ENCODE results near the gene NOP53. TPM values are rescaled to one million over a fixed set of nuclear protein-coding genes. Genes with fewer than 3 reads are reported as not detected.

The NOP53 gene
- total and polyA plus RNA-seq, 2 of the 8 experiments (the other 6 are each of a cell fraction or from before 2014, with no cell fraction given): 107 to 245 TPM

DNA sequence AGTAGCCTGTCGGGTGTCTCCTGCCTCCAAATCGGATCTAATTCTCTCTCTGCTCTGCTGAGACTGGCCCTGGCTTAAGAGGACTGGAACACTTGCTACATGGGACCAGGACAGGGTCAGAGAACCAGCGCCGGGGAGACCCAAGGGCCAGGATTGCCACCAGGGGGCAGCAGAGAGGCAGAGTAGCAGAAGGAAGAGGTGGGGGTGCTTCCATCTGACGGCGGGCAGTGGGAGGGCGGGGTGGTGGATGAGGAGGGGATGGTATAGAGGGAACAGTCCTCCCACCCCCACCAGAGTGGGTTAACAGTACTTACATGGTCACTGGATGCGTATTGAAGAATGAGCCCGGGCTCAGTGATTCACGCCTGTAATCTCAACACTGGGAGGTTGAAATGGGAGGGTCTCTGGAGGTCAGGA lies 45.1 kb downstream of the NOP53 start (continued):
- TF ChIP-seq, protein P1, sequence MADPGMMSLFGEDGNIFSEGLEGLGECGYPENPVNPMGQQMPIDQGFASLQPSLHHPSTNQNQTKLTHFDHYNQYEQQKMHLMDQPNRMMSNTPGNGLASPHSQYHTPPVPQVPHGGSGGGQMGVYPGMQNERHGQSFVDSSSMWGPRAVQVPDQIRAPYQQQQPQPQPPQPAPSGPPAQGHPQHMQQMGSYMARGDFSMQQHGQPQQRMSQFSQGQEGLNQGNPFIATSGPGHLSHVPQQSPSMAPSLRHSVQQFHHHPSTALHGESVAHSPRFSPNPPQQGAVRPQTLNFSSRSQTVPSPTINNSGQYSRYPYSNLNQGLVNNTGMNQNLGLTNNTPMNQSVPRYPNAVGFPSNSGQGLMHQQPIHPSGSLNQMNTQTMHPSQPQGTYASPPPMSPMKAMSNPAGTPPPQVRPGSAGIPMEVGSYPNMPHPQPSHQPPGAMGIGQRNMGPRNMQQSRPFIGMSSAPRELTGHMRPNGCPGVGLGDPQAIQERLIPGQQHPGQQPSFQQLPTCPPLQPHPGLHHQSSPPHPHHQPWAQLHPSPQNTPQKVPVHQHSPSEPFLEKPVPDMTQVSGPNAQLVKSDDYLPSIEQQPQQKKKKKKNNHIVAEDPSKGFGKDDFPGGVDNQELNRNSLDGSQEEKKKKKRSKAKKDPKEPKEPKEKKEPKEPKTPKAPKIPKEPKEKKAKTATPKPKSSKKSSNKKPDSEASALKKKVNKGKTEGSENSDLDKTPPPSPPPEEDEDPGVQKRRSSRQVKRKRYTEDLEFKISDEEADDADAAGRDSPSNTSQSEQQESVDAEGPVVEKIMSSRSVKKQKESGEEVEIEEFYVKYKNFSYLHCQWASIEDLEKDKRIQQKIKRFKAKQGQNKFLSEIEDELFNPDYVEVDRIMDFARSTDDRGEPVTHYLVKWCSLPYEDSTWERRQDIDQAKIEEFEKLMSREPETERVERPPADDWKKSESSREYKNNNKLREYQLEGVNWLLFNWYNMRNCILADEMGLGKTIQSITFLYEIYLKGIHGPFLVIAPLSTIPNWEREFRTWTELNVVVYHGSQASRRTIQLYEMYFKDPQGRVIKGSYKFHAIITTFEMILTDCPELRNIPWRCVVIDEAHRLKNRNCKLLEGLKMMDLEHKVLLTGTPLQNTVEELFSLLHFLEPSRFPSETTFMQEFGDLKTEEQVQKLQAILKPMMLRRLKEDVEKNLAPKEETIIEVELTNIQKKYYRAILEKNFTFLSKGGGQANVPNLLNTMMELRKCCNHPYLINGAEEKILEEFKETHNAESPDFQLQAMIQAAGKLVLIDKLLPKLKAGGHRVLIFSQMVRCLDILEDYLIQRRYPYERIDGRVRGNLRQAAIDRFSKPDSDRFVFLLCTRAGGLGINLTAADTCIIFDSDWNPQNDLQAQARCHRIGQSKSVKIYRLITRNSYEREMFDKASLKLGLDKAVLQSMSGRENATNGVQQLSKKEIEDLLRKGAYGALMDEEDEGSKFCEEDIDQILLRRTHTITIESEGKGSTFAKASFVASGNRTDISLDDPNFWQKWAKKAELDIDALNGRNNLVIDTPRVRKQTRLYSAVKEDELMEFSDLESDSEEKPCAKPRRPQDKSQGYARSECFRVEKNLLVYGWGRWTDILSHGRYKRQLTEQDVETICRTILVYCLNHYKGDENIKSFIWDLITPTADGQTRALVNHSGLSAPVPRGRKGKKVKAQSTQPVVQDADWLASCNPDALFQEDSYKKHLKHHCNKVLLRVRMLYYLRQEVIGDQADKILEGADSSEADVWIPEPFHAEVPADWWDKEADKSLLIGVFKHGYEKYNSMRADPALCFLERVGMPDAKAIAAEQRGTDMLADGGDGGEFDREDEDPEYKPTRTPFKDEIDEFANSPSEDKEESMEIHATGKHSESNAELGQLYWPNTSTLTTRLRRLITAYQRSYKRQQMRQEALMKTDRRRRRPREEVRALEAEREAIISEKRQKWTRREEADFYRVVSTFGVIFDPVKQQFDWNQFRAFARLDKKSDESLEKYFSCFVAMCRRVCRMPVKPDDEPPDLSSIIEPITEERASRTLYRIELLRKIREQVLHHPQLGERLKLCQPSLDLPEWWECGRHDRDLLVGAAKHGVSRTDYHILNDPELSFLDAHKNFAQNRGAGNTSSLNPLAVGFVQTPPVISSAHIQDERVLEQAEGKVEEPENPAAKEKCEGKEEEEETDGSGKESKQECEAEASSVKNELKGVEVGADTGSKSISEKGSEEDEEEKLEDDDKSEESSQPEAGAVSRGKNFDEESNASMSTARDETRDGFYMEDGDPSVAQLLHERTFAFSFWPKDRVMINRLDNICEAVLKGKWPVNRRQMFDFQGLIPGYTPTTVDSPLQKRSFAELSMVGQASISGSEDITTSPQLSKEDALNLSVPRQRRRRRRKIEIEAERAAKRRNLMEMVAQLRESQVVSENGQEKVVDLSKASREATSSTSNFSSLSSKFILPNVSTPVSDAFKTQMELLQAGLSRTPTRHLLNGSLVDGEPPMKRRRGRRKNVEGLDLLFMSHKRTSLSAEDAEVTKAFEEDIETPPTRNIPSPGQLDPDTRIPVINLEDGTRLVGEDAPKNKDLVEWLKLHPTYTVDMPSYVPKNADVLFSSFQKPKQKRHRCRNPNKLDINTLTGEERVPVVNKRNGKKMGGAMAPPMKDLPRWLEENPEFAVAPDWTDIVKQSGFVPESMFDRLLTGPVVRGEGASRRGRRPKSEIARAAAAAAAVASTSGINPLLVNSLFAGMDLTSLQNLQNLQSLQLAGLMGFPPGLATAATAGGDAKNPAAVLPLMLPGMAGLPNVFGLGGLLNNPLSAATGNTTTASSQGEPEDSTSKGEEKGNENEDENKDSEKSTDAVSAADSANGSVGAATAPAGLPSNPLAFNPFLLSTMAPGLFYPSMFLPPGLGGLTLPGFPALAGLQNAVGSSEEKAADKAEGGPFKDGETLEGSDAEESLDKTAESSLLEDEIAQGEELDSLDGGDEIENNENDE (IDR thresholded peaks at IDR 0.05; ENCODE audit: insufficient replicate concordance, low read length): no peak
- TF ChIP-seq KDM1A (IDR thresholded peaks at IDR 0.05; ENCODE audit: borderline replicate concordance, low read length) (no peak), CBX8 (IDR thresholded peaks at IDR 0.05; ENCODE audit: borderline replicate concordance, low read depth, low read length) (no peak), CHD2 (IDR thresholded peaks at IDR 0.05; ENCODE audit: low read length) (no peak), SIX5 (IDR thresholded peaks at IDR 0.05; ENCODE audit: low read depth, low read length) (no peak), SIRT6 (IDR thresholded peaks at IDR 0.05; ENCODE audit: low read length) (no peak), RBBP5 (IDR thresholded peaks at IDR 0.05; ENCODE audit: borderline replicate concordance, low read depth, low read length) (no peak), ZNF274 (IDR thresholded peaks at IDR 0.05; ENCODE audit: borderline replicate concordance, extremely low read depth, low read length) (no peak)
- TF ChIP-seq, protein P2, sequence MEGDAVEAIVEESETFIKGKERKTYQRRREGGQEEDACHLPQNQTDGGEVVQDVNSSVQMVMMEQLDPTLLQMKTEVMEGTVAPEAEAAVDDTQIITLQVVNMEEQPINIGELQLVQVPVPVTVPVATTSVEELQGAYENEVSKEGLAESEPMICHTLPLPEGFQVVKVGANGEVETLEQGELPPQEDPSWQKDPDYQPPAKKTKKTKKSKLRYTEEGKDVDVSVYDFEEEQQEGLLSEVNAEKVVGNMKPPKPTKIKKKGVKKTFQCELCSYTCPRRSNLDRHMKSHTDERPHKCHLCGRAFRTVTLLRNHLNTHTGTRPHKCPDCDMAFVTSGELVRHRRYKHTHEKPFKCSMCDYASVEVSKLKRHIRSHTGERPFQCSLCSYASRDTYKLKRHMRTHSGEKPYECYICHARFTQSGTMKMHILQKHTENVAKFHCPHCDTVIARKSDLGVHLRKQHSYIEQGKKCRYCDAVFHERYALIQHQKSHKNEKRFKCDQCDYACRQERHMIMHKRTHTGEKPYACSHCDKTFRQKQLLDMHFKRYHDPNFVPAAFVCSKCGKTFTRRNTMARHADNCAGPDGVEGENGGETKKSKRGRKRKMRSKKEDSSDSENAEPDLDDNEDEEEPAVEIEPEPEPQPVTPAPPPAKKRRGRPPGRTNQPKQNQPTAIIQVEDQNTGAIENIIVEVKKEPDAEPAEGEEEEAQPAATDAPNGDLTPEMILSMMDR (IDR thresholded peaks at IDR 0.05; ENCODE audit: control extremely low read depth in 1 of 3, insufficient read depth in 1 of 3, low read depth in 1 of 3, low read length in 3 of 3): peak; percentile 94 to 97 (median 95)
